ENCODE measurements around the gene BMERB1. TPM values are rescaled to one million over a fixed set of nuclear protein-coding genes. Genes with fewer than 3 reads are reported as not detected.

The BMERB1 gene
- total RNA-seq, 1 donor: 57.2 TPM

- TF ChIP-seq CTCF (IDR thresholded peaks at IDR 0.05; ENCODE audit: extremely low read depth, low read depth, low read length): no peak
- Histone ChIP-seq H4K20me1 (ENCODE audit: insufficient read depth, low read length) (peaks cover 20% of the 10 kb centered on the region), H3K27ac (ENCODE audit: low read depth, low read length) (no peak overlapping the region), H3K79me2 (ENCODE audit: insufficient read depth, low read length) (peaks cover 2% of the 10 kb centered on the region), H3K9me3 (ENCODE audit: low read depth, low read length) (no peaks in the 10 kb centered on the region), H3K4me2 (ENCODE audit: insufficient read depth, low read length) (no peak overlapping the region), H2AFZ (ENCODE audit: low read length) (no peak overlapping the region), H3K36me3 (ENCODE audit: insufficient read depth, low read length) (peaks cover under 1% of the 10 kb centered on the region), H3K4me3 (ENCODE audit: insufficient read depth, low read length) (no peak overlapping the region), H3K27me3 (ENCODE audit: insufficient read depth, low read length) (no peaks in the 10 kb centered on the region), H3K4me1 (ENCODE audit: insufficient read depth, low read length) (peaks cover 14% of the 10 kb centered on the region)
- no peak for DNase-seq (ENCODE audit: insufficient read length, low spot score, missing footprints)
Observed at GRCh38 chr16:15576960-15577958, 142.9 kb downstream of the BMERB1 start.

GRCh38 chr16:15578824-15579223 lies 144.4 kb downstream of the BMERB1 start:
- H3K4me3 ChIP-seq (ENCODE audit: insufficient read depth, low read length): no peak overlapping the region
- no peak overlapping the region for H3K4me2 ChIP-seq (ENCODE audit: insufficient read depth, low read length)
- no peak for DNase-seq (ENCODE audit: insufficient read length, low spot score, missing footprints)
- H3K9me3 ChIP-seq (ENCODE audit: low read depth, low read length): no peaks in the 10 kb centered on the region
- TF ChIP-seq CTCF (IDR thresholded peaks at IDR 0.05; ENCODE audit: extremely low read depth, low read depth, low read length): no peak
- H3K36me3 ChIP-seq (ENCODE audit: insufficient read depth, low read length): peaks cover 14% of the 10 kb centered on the region
- H3K27ac ChIP-seq (ENCODE audit: low read depth, low read length): no peak overlapping the region
- H3K27me3 ChIP-seq (ENCODE audit: insufficient read depth, low read length): no peaks in the 10 kb centered on the region
- H2AFZ ChIP-seq (ENCODE audit: low read length): no peak overlapping the region
- no peaks in the 10 kb centered on the region for H3K4me1 ChIP-seq (ENCODE audit: insufficient read depth, low read length)
- peaks cover 2% of the 10 kb centered on the region for H3K79me2 ChIP-seq (ENCODE audit: insufficient read depth, low read length)
- H4K20me1 ChIP-seq (ENCODE audit: insufficient read depth, low read length): peaks cover 16% of the 10 kb centered on the region

GRCh38 chr16:15581127-15581815 lies 146.9 kb downstream of the BMERB1 start:
- Histone ChIP-seq H3K9me3 (ENCODE audit: low read depth, low read length) (peaks cover 3% of the 10 kb centered on the region), H3K4me1 (ENCODE audit: insufficient read depth, low read length) (no peaks in the 10 kb centered on the region), H3K4me3 (ENCODE audit: insufficient read depth, low read length) (no peak overlapping the region), H4K20me1 (ENCODE audit: insufficient read depth, low read length) (peaks cover 14% of the 10 kb centered on the region), H3K27ac (ENCODE audit: low read depth, low read length) (no peak overlapping the region), H3K36me3 (ENCODE audit: insufficient read depth, low read length) (peaks cover 30% of the 10 kb centered on the region), H2AFZ (ENCODE audit: low read length) (no peak overlapping the region), H3K79me2 (ENCODE audit: insufficient read depth, low read length) (peaks cover 2% of the 10 kb centered on the region), H3K27me3 (ENCODE audit: insufficient read depth, low read length) (no peaks in the 10 kb centered on the region), H3K4me2 (ENCODE audit: insufficient read depth, low read length) (no peak overlapping the region)
- DNase-seq (ENCODE audit: insufficient read length, low spot score, missing footprints): no peak
- TF ChIP-seq CTCF (IDR thresholded peaks at IDR 0.05; ENCODE audit: extremely low read depth, low read depth, low read length): no peak

GRCh38 chr16:15583526-15583925 lies 149.1 kb downstream of the BMERB1 start:
- Histone ChIP-seq H3K4me1 (ENCODE audit: insufficient read depth, low read length) (no peaks in the 10 kb centered on the region), H3K4me3 (ENCODE audit: insufficient read depth, low read length) (no peak overlapping the region), H3K79me2 (ENCODE audit: insufficient read depth, low read length) (no peaks in the 10 kb centered on the region), H4K20me1 (ENCODE audit: insufficient read depth, low read length) (peaks cover 7% of the 10 kb centered on the region), H3K27me3 (ENCODE audit: insufficient read depth, low read length) (no peaks in the 10 kb centered on the region), H3K4me2 (ENCODE audit: insufficient read depth, low read length) (no peak overlapping the region), H3K27ac (ENCODE audit: low read depth, low read length) (no peak overlapping the region), H2AFZ (ENCODE audit: low read length) (no peak overlapping the region), H3K36me3 (ENCODE audit: insufficient read depth, low read length) (peaks cover 38% of the 10 kb centered on the region), H3K9me3 (ENCODE audit: low read depth, low read length) (peaks cover 8% of the 10 kb centered on the region)
- no peak for DNase-seq (ENCODE audit: insufficient read length, low spot score, missing footprints)
- no peak for TF ChIP-seq CTCF (IDR thresholded peaks at IDR 0.05; ENCODE audit: extremely low read depth, low read depth, low read length)

All from osteoblast (primary cell).